GM12878 (cell line): ENCODE measurements around the gene GRK2.

Source experiments
- CHD4 ChIP-seq: fragments of 200-600 bp; sonication (generic); IDR thresholded peaks from 2 replicates; pipeline ENCODE4 v1.6.1; 2016; ENCODE audit warnings: mild to moderate bottlenecking
- CREM ChIP-seq: IDR thresholded peaks from 2 replicates; pipeline ENCODE4 v1.6.1; 2014; ENCODE audit warnings: antibody characterized with exemption, low read depth
- RCOR1 ChIP-seq: conservative IDR thresholded peaks from 2 replicates; pipeline ENCODE4 v1.6.1; 2012; ENCODE audit warnings: low read depth, low read length, improper control_type of control experiment

- TF ChIP-seq RCOR1 (no peak), CREM (no peak), CHD4 (no peak)
Observed at GRCh38 chr11:67233584-67234190, 32.6 kb upstream of the GRK2 start.
